ENCODE measurements around the gene PLCB1.

Gene PLCB1

DNA sequence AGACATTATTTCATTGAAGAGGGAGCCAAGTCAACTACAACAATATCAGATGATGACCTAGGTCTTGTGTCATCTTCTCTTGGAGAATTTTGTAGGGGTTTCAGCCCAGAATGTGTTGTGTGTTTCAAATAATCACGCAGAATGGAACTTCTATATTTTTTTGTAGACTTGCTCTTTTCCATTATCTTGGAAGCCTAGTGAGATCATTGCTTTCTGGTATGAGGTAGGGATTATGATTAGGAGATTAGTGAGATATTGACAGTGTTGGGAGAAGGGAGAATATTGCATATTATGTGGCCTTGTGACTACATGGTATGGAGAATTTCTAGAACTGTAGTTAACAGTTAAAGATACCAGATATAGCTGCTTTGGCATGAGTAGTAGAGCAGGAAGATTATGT lies 513.3 kb downstream of the PLCB1 start:
- no peak for DNase-seq (ENCODE audit: low read depth)
- no peak overlapping the region for H3K4me3 ChIP-seq (ENCODE audit: low read depth, low read length)
- TF ChIP-seq, protein P1, sequence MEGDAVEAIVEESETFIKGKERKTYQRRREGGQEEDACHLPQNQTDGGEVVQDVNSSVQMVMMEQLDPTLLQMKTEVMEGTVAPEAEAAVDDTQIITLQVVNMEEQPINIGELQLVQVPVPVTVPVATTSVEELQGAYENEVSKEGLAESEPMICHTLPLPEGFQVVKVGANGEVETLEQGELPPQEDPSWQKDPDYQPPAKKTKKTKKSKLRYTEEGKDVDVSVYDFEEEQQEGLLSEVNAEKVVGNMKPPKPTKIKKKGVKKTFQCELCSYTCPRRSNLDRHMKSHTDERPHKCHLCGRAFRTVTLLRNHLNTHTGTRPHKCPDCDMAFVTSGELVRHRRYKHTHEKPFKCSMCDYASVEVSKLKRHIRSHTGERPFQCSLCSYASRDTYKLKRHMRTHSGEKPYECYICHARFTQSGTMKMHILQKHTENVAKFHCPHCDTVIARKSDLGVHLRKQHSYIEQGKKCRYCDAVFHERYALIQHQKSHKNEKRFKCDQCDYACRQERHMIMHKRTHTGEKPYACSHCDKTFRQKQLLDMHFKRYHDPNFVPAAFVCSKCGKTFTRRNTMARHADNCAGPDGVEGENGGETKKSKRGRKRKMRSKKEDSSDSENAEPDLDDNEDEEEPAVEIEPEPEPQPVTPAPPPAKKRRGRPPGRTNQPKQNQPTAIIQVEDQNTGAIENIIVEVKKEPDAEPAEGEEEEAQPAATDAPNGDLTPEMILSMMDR (IDR thresholded peaks at IDR 0.05; ENCODE audit: low read depth, low read length, missing control alignments), result no peak

DNA sequence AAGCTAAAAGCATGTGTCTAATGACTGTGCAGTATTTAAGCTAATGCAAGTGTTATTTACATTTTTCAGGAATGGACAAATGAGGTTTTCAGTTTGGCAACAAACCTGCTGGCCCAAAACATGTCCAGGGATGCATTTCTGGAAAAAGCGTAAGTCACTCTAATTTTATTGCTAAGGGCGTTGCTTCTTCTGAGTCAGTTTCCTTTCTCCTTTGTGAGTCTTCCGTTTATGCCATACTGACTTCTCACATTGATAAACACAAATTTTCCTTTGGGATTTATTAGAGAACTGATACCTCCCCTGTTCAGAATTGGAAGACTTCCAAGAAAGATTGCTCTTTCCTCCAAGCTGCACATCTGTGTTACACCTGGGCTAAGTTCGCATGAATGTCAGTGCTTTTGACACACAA lies 514.0 kb downstream of the PLCB1 start:
- TF ChIP-seq, protein P1 (IDR thresholded peaks at IDR 0.05; ENCODE audit: low read depth, low read length, missing control alignments), result no peak
- DNase-seq (ENCODE audit: low read depth), result no peak
- H3K4me3 ChIP-seq (ENCODE audit: low read depth, low read length), result no peak overlapping the region

DNA sequence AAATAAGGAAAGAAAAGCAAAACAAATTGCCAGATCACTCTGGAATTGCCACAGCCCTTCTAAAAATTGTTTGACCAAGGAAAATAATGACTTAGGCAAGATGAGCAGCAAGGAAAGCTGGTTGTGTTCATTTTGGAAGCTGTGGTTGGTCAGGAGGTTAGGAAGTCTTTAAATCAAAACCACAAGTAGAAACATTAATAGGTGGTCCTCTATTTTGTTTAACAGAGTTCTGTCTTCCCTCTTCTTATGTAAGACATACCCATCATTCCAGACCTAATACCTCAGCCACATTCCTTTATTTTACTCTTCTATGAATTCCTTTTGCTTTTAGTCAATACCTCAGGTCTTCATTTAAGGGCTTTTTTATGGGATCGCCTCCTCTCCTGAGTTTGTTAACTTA lies 514.6 kb downstream of the PLCB1 start:
- no peak for DNase-seq (ENCODE audit: low read depth)
- no peak overlapping the region for H3K4me3 ChIP-seq (ENCODE audit: low read depth, low read length)
- TF ChIP-seq, protein P1 (IDR thresholded peaks at IDR 0.05; ENCODE audit: low read depth, low read length, missing control alignments), result no peak

DNA sequence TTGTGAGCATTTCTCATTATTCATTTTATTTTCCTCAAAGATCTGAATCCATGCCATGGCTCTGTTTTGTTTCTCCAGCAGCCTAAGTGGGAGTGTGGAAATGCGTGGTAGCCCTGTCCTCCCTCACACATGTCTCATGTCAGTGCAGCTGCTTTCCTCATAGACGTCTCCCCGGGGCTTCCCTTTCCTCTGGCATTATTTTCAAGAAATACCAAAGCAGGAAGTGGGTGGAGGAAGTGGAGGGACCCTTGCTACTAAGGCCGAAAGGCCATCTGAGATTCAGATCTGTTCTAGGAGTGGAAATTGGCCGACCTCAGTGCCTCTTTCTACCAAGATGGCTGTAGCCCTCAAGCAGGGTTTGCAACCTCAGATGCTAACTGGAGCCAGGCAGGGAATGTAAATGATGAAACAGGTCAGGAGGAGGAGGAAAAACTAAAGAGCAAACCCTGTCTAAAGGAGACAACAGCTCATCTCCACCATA lies 515.9 kb downstream of the PLCB1 start:
- no peak for DNase-seq (ENCODE audit: low read depth)
- H3K4me3 ChIP-seq (ENCODE audit: low read depth, low read length), result no peak overlapping the region
- TF ChIP-seq, protein P1 (IDR thresholded peaks at IDR 0.05; ENCODE audit: low read depth, low read length, missing control alignments), result no peak

DNA sequence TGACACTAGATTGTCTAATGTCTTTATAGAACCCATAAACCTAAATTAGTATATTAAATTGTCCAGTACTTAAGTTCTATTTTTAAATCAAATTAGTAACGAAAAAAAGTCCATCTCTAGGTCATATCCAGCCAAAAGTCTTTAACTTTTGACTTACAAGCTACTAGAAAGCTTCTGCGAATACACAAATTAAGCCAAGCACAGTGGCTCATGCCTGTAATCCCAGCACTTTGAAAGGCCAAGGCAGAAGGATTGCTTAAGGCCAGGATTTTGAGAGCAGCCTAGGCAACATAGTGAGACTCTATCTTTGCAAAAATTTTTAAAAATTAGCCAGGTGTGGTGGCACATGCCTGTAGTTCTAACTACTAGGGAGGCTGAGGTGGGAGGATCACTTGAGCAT lies 516.4 kb downstream of the PLCB1 start:
- TF ChIP-seq, protein P1 (IDR thresholded peaks at IDR 0.05; ENCODE audit: low read depth, low read length, missing control alignments), result no peak
- DNase-seq (ENCODE audit: low read depth), result no peak
- no peak overlapping the region for H3K4me3 ChIP-seq (ENCODE audit: low read depth, low read length)

DNA sequence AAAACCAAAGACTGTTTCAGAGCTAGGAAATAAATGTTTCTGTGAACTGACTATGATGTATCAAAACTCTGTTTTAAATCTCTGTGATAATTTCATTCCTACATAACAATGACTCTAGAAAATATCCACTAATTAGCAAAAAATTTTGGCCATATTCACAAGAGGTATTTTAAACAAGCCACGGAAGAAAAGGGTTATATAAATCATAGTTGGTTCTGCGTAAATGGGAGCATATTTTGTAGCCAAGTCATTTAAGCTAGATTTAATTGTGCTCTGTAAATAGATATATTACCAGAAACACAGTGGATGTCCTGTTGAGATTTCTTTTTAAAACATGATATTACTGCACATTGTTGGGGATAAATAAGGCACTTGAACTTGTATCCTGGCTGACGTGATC lies 520.3 kb downstream of the PLCB1 start:
- no peak overlapping the region for H3K4me3 ChIP-seq (ENCODE audit: low read depth, low read length)
- DNase-seq (ENCODE audit: low read depth), result no peak
- TF ChIP-seq, protein P1 (IDR thresholded peaks at IDR 0.05; ENCODE audit: low read depth, low read length, missing control alignments), result no peak

DNA sequence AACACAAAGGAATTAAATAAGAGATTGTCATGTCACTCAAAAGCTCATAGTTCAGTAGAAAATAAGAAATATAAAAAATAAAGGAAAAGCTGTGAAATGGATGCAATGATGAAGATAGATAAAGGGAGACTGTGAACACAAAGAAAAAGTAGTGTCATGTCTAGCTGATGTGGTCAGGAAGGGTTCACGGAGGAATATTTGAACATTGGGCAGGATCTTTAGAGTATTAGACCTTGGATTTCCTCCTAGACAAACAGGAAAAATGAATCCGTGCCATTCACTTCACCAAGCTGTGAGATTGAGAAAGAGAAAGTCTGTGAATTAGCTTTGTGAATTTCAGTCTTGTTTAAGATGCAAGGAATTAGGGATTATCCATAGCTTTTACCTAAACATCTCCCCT lies 522.4 kb downstream of the PLCB1 start:
- no peak for DNase-seq (ENCODE audit: low read depth)

More for the DNA sequence above, 522.4 kb downstream of the PLCB1 start:
- TF ChIP-seq, protein P1 (IDR thresholded peaks at IDR 0.05; ENCODE audit: low read depth, low read length, missing control alignments), result no peak
- no peak overlapping the region for H3K4me3 ChIP-seq (ENCODE audit: low read depth, low read length)
